ENCODE data around the gene USP10.

DNA sequence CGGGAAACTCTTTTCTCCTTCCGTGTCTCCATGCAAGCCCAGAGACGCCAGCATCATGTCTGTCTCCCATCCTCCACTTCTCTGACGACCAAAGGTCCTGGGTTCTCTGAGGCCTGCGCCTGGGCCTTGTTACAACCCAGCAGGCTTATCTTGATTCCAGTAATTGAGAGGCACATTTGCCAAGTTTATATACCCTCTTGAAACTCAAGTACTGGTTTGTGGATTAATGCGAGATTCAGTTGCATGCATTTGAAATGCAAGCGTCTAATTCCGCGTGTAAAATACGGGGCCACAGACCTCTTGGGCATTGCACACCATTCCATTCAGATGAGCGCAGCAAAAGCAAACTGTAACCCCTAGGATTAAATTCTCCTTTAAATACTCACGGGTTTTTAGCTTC lies 91.3 kb downstream of the USP10 start:
- TF ChIP-seq POLR2A (IDR thresholded peaks at IDR 0.05; ENCODE audit: low read depth, low read length) (no peak), JUN (IDR thresholded peaks at IDR 0.05; ENCODE audit: borderline replicate concordance, insufficient read depth, insufficient read length, low read depth) (no peak), POLR2AphosphoS5 (IDR thresholded peaks at IDR 0.05; ENCODE audit: insufficient read depth, low read depth, low read length) (no peak), FOS (IDR thresholded peaks at IDR 0.05; ENCODE audit: borderline replicate concordance, insufficient read depth, low read length) (no peak), EZH2 (IDR thresholded peaks at IDR 0.05; ENCODE audit: borderline replicate concordance, low read depth, low read length, severe bottlenecking) (no peak), MYC (IDR thresholded peaks at IDR 0.05; ENCODE audit: low read depth, low read length) (no peak), GATA2 (IDR thresholded peaks at IDR 0.05; ENCODE audit: insufficient read depth, insufficient read length, low read depth, low read length) (no peak)
- TF ChIP-seq, protein P1, sequence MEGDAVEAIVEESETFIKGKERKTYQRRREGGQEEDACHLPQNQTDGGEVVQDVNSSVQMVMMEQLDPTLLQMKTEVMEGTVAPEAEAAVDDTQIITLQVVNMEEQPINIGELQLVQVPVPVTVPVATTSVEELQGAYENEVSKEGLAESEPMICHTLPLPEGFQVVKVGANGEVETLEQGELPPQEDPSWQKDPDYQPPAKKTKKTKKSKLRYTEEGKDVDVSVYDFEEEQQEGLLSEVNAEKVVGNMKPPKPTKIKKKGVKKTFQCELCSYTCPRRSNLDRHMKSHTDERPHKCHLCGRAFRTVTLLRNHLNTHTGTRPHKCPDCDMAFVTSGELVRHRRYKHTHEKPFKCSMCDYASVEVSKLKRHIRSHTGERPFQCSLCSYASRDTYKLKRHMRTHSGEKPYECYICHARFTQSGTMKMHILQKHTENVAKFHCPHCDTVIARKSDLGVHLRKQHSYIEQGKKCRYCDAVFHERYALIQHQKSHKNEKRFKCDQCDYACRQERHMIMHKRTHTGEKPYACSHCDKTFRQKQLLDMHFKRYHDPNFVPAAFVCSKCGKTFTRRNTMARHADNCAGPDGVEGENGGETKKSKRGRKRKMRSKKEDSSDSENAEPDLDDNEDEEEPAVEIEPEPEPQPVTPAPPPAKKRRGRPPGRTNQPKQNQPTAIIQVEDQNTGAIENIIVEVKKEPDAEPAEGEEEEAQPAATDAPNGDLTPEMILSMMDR (IDR thresholded peaks at IDR 0.05; ENCODE audit: extremely low read depth in 1 of 2, insufficient read depth in 1 of 2, low read depth in 1 of 2, low read length in 2 of 2) = no peak
- TF ChIP-seq, protein P2, sequence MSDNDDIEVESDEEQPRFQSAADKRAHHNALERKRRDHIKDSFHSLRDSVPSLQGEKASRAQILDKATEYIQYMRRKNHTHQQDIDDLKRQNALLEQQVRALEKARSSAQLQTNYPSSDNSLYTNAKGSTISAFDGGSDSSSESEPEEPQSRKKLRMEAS (IDR thresholded peaks at IDR 0.05; ENCODE audit: insufficient read depth, insufficient read length) = no peak

Measured in endothelial cell of umbilical vein (primary cell).